ENCODE measurements around the gene TMEM168.

DNA sequence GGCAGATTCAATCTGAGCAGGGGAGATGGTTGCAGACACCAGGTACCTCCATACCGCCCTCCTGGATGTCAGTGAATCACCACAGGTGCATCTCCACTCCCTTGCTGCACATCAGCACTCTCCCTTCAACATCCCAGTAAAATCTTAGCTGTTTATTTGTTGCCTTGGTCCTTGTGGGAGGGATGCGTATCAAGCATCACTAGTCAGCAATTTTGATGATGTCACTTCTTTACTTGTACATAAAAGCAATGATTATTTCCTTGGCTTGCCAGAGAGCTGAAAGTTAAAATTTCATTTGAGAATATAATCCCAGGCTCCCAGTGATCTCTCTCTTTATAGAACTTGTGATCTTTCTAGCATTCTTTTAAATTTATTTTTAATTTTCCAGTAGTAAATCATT lies 49.5 kb downstream of the TMEM168 start:
- TF ChIP-seq, protein P1, sequence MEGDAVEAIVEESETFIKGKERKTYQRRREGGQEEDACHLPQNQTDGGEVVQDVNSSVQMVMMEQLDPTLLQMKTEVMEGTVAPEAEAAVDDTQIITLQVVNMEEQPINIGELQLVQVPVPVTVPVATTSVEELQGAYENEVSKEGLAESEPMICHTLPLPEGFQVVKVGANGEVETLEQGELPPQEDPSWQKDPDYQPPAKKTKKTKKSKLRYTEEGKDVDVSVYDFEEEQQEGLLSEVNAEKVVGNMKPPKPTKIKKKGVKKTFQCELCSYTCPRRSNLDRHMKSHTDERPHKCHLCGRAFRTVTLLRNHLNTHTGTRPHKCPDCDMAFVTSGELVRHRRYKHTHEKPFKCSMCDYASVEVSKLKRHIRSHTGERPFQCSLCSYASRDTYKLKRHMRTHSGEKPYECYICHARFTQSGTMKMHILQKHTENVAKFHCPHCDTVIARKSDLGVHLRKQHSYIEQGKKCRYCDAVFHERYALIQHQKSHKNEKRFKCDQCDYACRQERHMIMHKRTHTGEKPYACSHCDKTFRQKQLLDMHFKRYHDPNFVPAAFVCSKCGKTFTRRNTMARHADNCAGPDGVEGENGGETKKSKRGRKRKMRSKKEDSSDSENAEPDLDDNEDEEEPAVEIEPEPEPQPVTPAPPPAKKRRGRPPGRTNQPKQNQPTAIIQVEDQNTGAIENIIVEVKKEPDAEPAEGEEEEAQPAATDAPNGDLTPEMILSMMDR (conservative IDR thresholded peaks at IDR 0.05 in 1 of 2, IDR thresholded peaks at IDR 0.05 in 1 of 2; ENCODE audit: extremely low read depth in 1 of 2, insufficient read depth in 1 of 2, low read depth in 1 of 2, low read length in 2 of 2) = no peak
- TF ChIP-seq EZH2 (IDR thresholded peaks at IDR 0.05; ENCODE audit: borderline replicate concordance, low read length) = no peak

Data from mammary epithelial cell (primary cell).